NCI-H524 treated with DMSO at 0.1 percent for 48 hours (cell line): ENCODE measurements around the gene KIRREL1.
A peak's percentile ranks its signal among the peaks of the same experiment; 100 is the strongest.

Source experiments
- DNase-seq: peaks from one replicate; lab custom pipeline; 2025; lab: John Stamatoyannopoulos, UW

Gene KIRREL1

GRCh38 chr1:158035976-158036583 is 42.6 kb downstream of the KIRREL1 start:
- no peak for DNase-seq

DNA sequence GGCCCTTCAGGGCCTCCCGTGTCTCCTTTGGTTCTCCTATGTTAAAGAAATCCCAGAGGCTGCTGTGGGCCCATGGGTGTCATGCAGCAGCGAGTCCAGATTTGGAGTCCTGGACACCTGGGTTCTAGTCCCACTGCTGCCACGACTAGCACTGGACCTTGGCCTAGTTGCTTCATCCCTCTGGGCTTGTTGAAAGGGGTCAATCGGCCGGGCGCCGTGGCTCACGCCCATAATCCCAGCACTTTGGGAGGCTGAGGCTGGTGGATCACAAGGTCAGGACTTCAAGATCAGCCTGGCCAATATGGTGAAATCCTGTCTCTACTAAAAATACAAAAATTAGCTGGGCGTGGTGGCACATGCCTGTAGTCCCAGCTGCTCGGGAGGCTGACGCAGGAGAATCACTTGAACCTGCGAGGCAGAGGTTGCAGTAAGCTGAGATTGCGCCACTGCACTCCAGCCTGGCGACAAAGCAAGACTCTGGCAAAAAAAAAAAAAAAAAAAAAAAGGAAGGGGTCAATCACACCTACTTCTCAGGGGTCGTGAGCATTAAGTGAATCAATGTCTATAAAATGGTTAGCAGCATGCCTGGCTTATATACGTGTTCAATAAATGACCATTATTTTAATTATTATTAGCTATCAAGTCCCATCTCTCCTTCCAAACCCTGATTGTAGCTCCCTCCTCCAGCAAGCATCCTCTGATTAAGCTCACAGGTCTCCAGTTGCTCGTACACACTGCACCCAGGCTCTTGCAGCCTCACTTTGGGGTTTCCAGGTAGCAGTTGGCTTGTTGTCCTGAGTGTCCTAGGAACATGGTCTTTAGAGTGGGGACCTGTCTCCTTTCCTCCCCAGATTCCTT is 43.8 kb downstream of the KIRREL1 start:
- no peak for DNase-seq

DNA sequence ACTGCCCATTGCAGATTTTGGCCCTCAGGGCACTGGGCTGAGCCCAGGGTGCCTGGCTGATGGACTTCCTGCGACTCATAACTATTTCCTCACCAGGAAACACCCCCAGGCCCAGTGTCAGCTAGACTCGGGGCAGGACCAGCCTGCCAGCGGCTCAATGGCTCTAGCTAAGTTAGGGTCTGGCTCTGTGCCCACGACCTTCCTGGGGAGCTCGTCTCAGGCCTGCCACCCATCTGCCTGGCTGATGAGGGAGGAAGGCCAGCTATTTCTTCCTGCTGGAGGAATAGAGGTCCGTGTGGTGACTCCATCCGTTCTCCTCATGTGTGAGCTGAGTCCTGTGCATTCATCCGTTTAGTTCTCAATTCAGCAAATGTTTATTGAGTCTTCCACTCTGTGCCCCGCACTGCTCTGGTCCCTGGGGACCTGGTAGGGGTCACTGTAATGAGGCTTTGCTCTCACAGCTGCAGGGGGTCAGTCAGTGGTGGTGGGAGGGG is 44.5 kb downstream of the KIRREL1 start:
- no peak for DNase-seq

GRCh38 chr1:158038793-158039192 is 45.3 kb downstream of the KIRREL1 start:
- DNase-seq = no peak

DNA sequence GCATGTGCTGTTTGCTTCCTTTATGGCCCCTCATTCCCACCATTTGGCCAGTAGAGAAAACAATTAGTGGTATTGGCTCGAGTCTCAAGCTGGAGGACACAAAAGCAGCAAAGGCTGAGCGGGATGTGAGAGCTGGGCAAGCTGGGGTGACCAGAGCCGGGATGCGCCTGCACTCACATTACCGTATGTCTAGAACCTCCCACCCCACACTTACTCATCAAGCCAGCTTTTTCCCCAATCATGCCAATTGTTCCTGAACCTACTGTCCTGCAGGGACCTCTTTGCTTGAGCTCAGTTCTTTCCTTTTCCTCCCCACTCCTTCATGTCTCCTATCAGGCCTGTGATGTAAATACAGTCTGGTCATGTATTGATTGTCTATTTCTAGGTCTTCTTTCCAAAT is 45.9 kb downstream of the KIRREL1 start:
- DNase-seq = no peak

DNA sequence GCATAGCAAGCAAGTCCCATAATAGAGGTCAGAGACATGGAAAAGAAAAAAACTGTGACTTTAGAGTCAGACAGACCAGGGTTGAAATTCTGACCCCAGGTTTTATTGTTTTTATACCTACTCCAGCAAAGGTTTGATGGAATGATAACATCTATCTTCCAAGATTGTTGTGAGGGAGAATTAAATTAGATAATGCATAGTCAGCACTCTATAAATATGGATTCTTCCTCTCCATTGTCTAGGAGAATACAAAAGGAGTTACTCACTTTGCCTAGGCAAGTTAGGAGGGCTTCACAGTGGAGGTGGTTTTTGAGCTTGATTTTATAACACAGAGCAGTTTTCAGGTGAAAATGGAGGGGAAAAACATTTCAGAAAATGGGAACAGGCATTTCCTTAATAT is 46.9 kb downstream of the KIRREL1 start:
- no peak for DNase-seq

DNA sequence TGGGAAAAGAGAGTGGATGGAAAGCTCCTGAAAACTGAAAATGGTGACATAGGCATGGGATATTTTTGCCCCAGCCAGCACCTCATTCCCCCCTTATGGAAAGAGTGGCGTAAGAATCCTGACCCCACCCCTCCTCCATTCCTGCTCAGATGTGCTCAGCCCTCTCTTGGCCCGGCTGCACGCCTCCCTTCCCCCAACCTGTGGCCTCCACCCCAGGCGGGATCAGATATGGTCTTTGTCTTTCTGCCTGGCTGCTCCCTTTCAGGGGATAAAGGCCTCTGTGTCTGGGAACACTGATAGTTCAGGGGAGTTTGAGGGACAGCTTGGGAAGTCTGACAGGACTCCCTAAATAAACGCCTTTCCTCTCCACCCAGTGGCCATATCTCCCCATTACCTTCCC is 49.8 kb downstream of the KIRREL1 start:
- DNase-seq = no peak

DNA sequence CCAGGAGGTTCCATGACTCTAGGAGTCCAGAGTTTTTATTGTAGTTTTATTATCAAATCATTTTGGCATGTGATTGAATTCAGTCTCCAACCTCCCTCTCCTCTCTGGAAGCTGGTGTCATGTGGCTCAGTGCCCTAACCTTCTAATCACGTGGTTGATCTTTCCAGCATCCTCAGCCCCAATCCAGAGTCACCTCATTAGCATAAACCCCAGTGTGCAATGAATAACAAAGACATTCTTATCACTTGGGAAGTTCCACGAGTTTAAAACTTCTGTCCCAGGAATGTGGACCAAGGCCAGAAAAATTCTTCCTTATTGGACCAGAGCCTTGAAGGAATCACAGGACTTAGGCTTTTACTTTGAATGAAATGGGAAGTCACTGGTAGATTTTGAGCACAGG is 52.2 kb downstream of the KIRREL1 start:
- no peak for DNase-seq

DNA sequence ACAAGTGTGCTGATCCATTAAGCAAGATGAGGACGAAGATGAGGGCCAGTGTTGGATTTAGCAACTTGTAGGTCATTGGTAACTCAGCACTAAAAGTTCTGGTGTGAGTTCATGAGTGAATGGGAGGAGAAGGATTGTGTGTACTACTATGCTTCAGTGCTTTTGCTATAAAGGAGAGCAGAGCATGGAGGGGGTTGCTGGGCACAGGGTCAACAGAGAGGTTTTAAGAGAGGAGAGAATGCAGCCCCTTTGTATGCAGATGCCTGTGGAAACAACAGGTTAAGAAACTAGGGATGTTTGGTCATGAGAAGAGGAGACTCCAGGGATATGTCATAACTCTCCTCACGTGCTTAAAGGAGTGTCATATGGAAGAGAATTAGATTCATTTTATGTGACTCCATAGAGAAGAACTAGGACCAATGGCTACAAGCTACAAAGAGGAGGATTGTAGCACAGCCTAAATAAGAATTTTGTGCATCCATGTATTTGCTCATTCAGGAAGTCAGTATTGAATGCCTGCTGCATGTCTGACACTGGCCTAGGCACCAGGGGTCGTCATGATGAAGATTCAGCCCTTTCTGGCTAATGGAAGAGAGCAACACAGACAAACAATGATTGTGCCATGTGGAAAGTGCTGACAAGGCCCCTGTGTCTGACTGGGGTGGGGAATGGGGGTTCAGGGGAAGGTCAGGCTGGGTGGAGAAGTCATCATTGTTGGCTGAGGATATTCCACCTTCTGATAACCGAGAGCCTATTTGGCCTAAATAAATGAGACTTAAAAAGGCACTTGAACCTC is 53.5 kb downstream of the KIRREL1 start:
- DNase-seq = no peak

DNA sequence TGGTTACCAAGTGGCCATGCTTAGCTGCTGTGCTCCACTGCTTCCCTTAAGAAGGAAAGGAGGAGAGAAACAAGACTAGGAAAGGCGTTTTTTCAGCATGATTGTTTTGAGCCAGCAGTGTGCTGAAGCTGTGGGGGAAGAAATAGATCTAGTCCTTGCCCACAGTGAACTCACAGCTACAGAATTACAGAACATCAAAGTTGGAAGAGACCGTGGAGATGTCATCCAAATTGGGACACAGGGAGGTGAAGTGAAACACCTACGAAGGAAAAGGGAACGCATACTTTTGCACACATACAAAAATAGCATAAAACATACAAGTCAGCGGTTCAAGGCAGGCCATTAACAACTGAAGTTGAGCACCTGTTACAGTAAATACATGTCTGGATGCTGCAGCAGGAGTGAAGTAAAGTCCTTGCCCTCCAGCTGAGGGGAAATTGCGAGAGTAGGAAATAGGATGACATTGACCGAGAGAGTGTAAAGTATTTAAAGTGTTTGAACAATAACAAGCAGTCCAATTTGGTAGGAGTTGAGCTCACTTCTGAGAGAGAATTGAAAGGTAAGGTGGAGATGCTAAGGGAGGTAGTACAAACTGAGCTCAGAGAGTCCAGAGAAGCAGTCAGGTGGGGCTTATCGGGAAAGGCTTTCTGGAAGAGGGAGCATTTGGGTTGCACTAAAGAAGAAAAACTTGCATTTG is 55.1 kb downstream of the KIRREL1 start:
- no peak for DNase-seq

DNA sequence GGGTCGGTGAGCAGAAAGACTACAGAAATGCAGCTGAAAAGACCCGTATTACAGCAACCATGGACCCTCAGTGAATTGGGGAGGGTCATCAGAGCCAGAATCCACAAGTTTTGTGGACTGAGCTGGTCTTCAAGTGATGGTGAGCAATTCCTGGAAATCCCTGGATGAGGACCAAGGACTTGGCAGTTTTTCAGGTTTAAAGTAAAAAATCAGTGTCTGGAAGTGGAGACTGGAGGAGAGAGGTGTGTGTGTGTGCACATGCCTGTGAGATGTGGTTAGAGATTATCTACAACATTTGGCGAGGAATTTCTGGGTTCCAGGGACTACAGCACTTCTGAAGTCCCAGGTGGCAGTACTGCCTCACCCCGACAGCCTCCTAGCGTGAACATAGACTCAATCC is 56.4 kb downstream of the KIRREL1 start:
- DNase-seq = no peak

GRCh38 chr1:158053276-158053675 is 59.8 kb downstream of the KIRREL1 start:
- peak; percentile 27 for DNase-seq

GRCh38 chr1:158054721-158055120 is 61.3 kb downstream of the KIRREL1 start:
- no peak for DNase-seq

DNA sequence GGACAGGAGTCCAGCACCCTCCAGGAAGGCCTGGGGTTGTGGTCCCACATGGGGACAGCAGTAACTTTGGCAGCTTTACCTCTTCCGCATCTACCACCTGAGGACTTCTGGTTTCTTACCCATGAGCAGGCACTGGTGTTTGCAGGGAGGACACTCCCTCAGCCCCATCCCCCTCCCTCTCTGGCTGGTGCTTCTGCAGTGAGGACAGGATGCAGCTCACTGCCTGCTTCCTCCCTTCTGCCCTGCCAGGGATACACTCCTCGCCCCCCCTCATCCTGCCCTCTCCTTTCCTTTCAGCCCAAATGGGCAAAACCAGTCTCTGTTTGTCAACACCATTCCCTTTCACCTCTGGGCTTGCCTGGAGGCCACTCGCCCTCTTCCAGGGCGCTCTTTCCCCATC is 62.4 kb downstream of the KIRREL1 start:
- no peak for DNase-seq

- DNase-seq = no peak
Observed at GRCh38 chr1:158056498-158056897, 63.1 kb downstream of the KIRREL1 start.

- no peak for DNase-seq
Observed at GRCh38 chr1:158058237-158058985, 65.0 kb downstream of the KIRREL1 start.

- peak; percentile 63 for DNase-seq
Observed at GRCh38 chr1:158059984-158060383, 66.5 kb downstream of the KIRREL1 start.

DNA sequence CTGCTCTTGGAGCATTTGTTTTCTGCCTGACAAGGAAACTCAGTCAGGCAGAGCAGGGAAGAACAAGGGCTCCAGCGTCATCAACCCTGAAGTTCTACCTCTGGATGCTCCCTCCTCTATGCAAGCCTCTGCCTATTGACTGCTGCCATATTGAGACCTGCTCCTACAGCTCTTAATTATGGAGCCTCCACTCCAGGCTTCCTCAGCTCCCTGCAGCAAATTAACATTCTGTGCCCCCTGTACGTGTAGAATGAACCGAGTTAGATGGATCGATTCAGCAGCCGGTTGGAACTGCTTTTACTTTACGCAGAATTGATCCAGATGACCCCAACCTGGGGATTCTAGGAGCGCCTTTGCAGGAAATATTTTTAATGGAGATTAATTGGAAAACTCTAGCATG is 68.7 kb downstream of the KIRREL1 start:
- DNase-seq = no peak

DNA sequence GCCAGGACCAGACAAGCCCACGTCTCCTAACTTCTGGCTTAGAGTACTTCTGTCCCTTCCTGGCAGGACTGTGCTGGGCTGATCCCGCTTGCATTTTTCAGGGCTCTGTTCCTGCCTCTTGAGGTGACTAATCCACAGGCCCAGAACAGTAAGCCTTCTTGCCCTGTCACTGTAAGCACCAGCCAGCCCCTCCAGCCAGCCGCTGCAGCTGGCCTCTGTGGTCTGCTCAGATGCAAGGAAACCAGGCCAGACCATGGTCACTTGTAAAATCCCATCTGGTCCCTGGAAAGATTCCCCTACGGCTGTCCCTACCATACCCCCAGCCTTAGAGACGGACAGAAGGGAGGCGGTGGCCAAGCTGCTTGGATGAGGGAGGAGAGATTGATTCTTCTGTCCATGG is 74.2 kb downstream of the KIRREL1 start:
- no peak for DNase-seq

DNA sequence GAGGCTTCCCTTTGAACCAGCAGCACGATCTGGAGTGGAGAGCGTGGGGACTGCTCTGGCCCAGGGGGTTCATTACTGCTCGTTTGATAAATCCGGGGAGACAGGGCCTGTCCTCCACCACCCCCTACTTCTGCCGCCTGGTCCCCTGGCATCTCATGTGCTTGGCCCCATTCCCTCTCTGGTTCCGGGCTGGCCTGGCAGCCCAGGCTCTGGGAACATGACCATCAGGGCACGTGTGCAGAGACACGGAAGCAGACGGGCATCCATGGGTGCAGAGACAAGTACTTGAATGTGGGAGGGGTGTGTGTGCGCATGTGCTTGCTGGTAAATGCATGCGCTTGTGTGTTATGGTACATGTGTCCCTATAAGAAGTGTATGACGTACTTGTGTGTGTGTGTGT is 75.5 kb downstream of the KIRREL1 start:
- DNase-seq = no peak

GRCh38 chr1:158071138-158071537 is 77.7 kb downstream of the KIRREL1 start:
- no peak for DNase-seq
